H1 (cell line): ENCODE measurements around the gene KPNA1. TPM values are rescaled to one million over a fixed set of nuclear protein-coding genes. Genes with fewer than 3 reads are reported as not detected.

Experiments
- CTCF ChIA-PET: fragments of 300-600 bp; sonication (Branson Sonifier 250); formaldehyde crosslinking; loops from one replicate; lab custom pipeline; 2021; ENCODE audit not compliant: partially characterized antibody; lab: Charles Lee
- POLR2A ChIA-PET: fragments of 300-600 bp; sonication (Branson Sonifier 250); formaldehyde crosslinking; loops from one replicate; lab custom pipeline; 2021; ENCODE audit warnings: inconsistent platforms; ENCODE audit not compliant: partially characterized antibody; lab: Charles Lee
- DNase-seq, 2 experiments: peaks; one replicate each; pipeline versions ENCODE4 v3.0.0 to v3.0.0-alpha.2; 2010 to 2022; ENCODE audit warnings: low spot score in 2 of 2, low read depth in 1 of 2, mixed read lengths in 1 of 2
- FAIRE-seq: peaks from 2 replicates; lab custom pipeline; 2011; peaks lifted over from hg19 to GRCh38; lab: Jason Lieb, UNC
- H2AFZ ChIP-seq: 2 replicates; pipeline ENCODE4 v1.8.1; 2012; ENCODE audit warnings: low read length, inconsistent platforms
- H2AK5ac ChIP-seq: 2 replicates; pipeline ENCODE4 v1.6.1; 2013; ENCODE audit warnings: low read depth, low read length
- H2BK120ac ChIP-seq: replicated peaks from 2 replicates; pipeline ENCODE3; 2013; ENCODE audit warnings: low read depth, low read length, inconsistent platforms
- H2BK12ac ChIP-seq: 2 replicates; pipeline ENCODE4 v1.6.1; 2013; ENCODE audit warnings: low read depth, low read length
- H2BK15ac ChIP-seq: 2 replicates; pipeline ENCODE4 v1.6.1; 2013; ENCODE audit warnings: low read length
- H2BK20ac ChIP-seq: 2 replicates; pipeline ENCODE4 v1.6.1; 2013; ENCODE audit warnings: low read length
- H2BK5ac ChIP-seq: 2 replicates; pipeline ENCODE4 v1.6.1; 2013; ENCODE audit warnings: low read depth, low read length
- H3K14ac ChIP-seq: 2 replicates; pipeline ENCODE4 v1.6.1; 2013; ENCODE audit warnings: inconsistent platforms; ENCODE audit not compliant: insufficient read length
- H3K18ac ChIP-seq: 2 replicates; pipeline ENCODE4 v1.6.1; 2013; ENCODE audit warnings: low read length; ENCODE audit errors: extremely low read depth
- H3K23ac ChIP-seq: 2 replicates; pipeline ENCODE4 v1.6.1; 2013; ENCODE audit warnings: inconsistent platforms; ENCODE audit not compliant: insufficient read length
- H3K23me2 ChIP-seq: 2 replicates; pipeline ENCODE4 v1.6.1; 2013; ENCODE audit warnings: low read depth, low read length
- H3K27ac ChIP-seq: 2 replicates; pipeline ENCODE4 v1.6.1; 2011; ENCODE audit warnings: low read depth, low read length, inconsistent platforms
- H3K27me3 ChIP-seq, 4 experiments: replicated peaks in 1 of 4; 1 replicate in 1 of 4; 2 replicates in 3 of 4; pipeline versions ENCODE4 v1.6.1 to v1.8.1; 2011 to 2013; ENCODE audit warnings: low read length in 3 of 4, mild to moderate bottlenecking in 3 of 4, inconsistent platforms in 2 of 4, mixed read lengths in 2 of 4, moderate library complexity in 1 of 4; ENCODE audit not compliant: control insufficient read depth in 3 of 4, insufficient read depth in 3 of 4; ENCODE audit errors: extremely low read depth in 1 of 4
- H3K36me3 ChIP-seq, 4 experiments: 2 replicates each; pipeline versions ENCODE4 v1.6.1 to v1.8.1; 2011 to 2013; ENCODE audit warnings: mild to moderate bottlenecking in 4 of 4, low read length in 3 of 4, moderate library complexity in 2 of 4, control low read depth in 1 of 4, inconsistent platforms in 1 of 4; ENCODE audit not compliant: insufficient read depth in 4 of 4, control insufficient read depth in 2 of 4
- H3K4ac ChIP-seq: replicated peaks from 2 replicates; pipeline ENCODE3; 2013; ENCODE audit warnings: low read length, low read depth, mixed read lengths, inconsistent platforms; ENCODE audit not compliant: insufficient read length
- H3K4me1 ChIP-seq, 4 experiments: replicated peaks in 1 of 4; 1 replicate in 1 of 4; 2 replicates in 3 of 4; pipeline versions ENCODE4 v1.6.1 to v1.8.1; 2011 to 2013; ENCODE audit warnings: low read length in 3 of 4, inconsistent platforms in 2 of 4, mixed read lengths in 1 of 4; ENCODE audit not compliant: insufficient read depth in 4 of 4, control insufficient read depth in 3 of 4
- H3K4me2 ChIP-seq, 2 experiments: 2 replicates each; pipeline versions ENCODE4 v1.6.1 to v1.8.1; 2011 to 2013; ENCODE audit warnings: low read depth in 2 of 2, low read length in 2 of 2, control low read depth in 1 of 2, inconsistent platforms in 1 of 2, mild to moderate bottlenecking in 1 of 2; ENCODE audit not compliant: insufficient read depth in 1 of 2
- H3K4me3 ChIP-seq, 4 experiments: fragments of 200-600, 300-600 bp in 1 of 4; sonication (generic), shearing (Covaris generic), sonication (Bioruptor Twin) in 1 of 4; 2 replicates each; pipeline versions ENCODE4 v1.5.1 to v1.8.1; 2011 to 2016; ENCODE audit warnings: low read length in 4 of 4, low read depth in 3 of 4, control low read depth in 2 of 4, inconsistent platforms in 2 of 4, mild to moderate bottlenecking in 2 of 4, mixed read lengths in 1 of 4, moderate library complexity in 1 of 4; ENCODE audit not compliant: insufficient read depth in 2 of 4; ENCODE audit errors: extremely low read depth in 1 of 4
- H3K56ac ChIP-seq: replicated peaks from 2 replicates; pipeline ENCODE3; 2013; ENCODE audit warnings: low read depth, mild to moderate bottlenecking, mixed read lengths, low read length, inconsistent platforms; ENCODE audit not compliant: insufficient read length
- H3K79me1 ChIP-seq: 2 replicates; pipeline ENCODE4 v1.6.1; 2013; ENCODE audit warnings: low read depth, low read length, control low read depth
- H3K79me2 ChIP-seq, 2 experiments: 2 replicates each; pipeline versions ENCODE4 v1.6.1 to v1.8.1; 2012 to 2013; ENCODE audit warnings: low read length in 2 of 2, mild to moderate bottlenecking in 2 of 2, inconsistent platforms in 1 of 2; ENCODE audit not compliant: insufficient read depth in 2 of 2, control insufficient read depth in 1 of 2
- H3K9ac ChIP-seq, 4 experiments: replicated peaks in 1 of 4; 1 replicate in 1 of 4; 2 replicates in 3 of 4; pipeline versions ENCODE4 v1.6.1 to v1.8.1; 2011 to 2013; ENCODE audit warnings: low read depth in 3 of 4, low read length in 3 of 4, control low read depth in 2 of 4, mild to moderate bottlenecking in 2 of 4, moderate library complexity in 2 of 4, inconsistent platforms in 1 of 4; ENCODE audit errors: extremely low read depth in 1 of 4
- H3K9me3 ChIP-seq, 2 experiments: 2 replicates each; pipeline versions ENCODE4 v1.6.1 to v1.8.1; 2012 to 2013; ENCODE audit warnings: mild to moderate bottlenecking in 2 of 2, moderate library complexity in 2 of 2, control low read depth in 1 of 2, inconsistent platforms in 1 of 2, low read depth in 1 of 2, low read length in 1 of 2, mixed read lengths in 1 of 2; ENCODE audit not compliant: insufficient read depth in 2 of 2
- H4K20me1 ChIP-seq, 2 experiments: replicated peaks in 1 of 2; 2 replicates each; pipeline versions ENCODE3 to v1.8.1; 2011 to 2013; ENCODE audit warnings: inconsistent platforms in 2 of 2, low read length in 2 of 2, mild to moderate bottlenecking in 1 of 2; ENCODE audit not compliant: insufficient read depth in 2 of 2, control insufficient read depth in 1 of 2
- H4K5ac ChIP-seq: 2 replicates; pipeline ENCODE4 v1.6.1; 2013; ENCODE audit warnings: low read length, low read depth, mixed read lengths, inconsistent platforms; ENCODE audit not compliant: insufficient read length
- H4K8ac ChIP-seq: 2 replicates; pipeline ENCODE4 v1.8.0; 2013; ENCODE audit warnings: mild to moderate bottlenecking, moderate library complexity, low read length, inconsistent platforms; ENCODE audit not compliant: insufficient read depth; ENCODE audit errors: extremely low read depth
- H4K91ac ChIP-seq: replicated peaks from 2 replicates; pipeline ENCODE3; 2013; ENCODE audit warnings: low read length, mixed read lengths, inconsistent platforms; ENCODE audit not compliant: insufficient read length
- ATF3 ChIP-seq: IDR thresholded peaks from 2 replicates; pipeline ENCODE4 v1.6.1; 2011; ENCODE audit warnings: low read depth, mild to moderate bottlenecking, low read length; ENCODE audit not compliant: insufficient read depth
- NRF1 ChIP-seq: IDR thresholded peaks from 2 replicates; pipeline ENCODE4 v1.6.1; 2011; ENCODE audit warnings: mild to moderate bottlenecking, low read depth, low read length, improper control_type of control experiment
- POU5F1 ChIP-seq: IDR thresholded peaks from 2 replicates; pipeline ENCODE4 v1.6.1; 2011; ENCODE audit warnings: low read depth, mild to moderate bottlenecking, low read length, moderate library complexity
- SP1 ChIP-seq: IDR thresholded peaks from 2 replicates; pipeline ENCODE4 v1.6.1; 2011; ENCODE audit warnings: low read depth, low read length
- WGBS, 2 experiments: shearing (Covaris generic) in 1 of 2; methylation state at CpG; one replicate each; pipeline versions ENCODE4 v1.1.6 to v1.1.7; 2013 to 2015; ENCODE audit warnings: low lambda C conversion rate in 2 of 2, mixed read lengths in 2 of 2, inconsistent platforms in 1 of 2, low coverage in 1 of 2, missing lambda C conversion rate in 1 of 2; ENCODE audit not compliant: insufficient replicate concordance in 2 of 2, insufficient coverage in 1 of 2, insufficient read length in 1 of 2; ENCODE audit errors: extremely low coverage in 1 of 2, missing lambda C conversion rate in 1 of 2; 5-methylcytosine and 5-hydroxymethylcytosine counted together
- polyA plus RNA-seq, 7 experiments: library from polyadenylated mRNA; depleted of rRNA in 3 of 7; stranded (reverse) in 5 of 7; unstranded in 2 of 7; fragments of >200 nt in 5 of 7; fragments of 200-250 nt in 2 of 7; gene quantifications; 1 replicate in 5 of 7; 2 replicates in 1 of 7; 4 replicates in 1 of 7; pipeline versions ENCODE4 v1.2.1 to v1.2.3, GENCODE V29; 2011 to 2013; ENCODE audit warnings: missing spikeins in 2 of 7, mixed read lengths in 2 of 7
- total RNA-seq: library from RNA; stranded (reverse); fragmentation: NEBNext Ultra II Directional; extraction: Animal tissue kit (Norgen Biotek cat#: 25700); gene quantifications from 2 replicates; pipeline ENCODE4 v1.2.1, GENCODE V29; 2021

The KPNA1 gene
- total and polyA plus RNA-seq, 2 of the 8 experiments (the other 6 are each of a cell fraction or from before 2014, with no cell fraction given), result 14.8 to 63.0 TPM

GRCh38 chr3:122395582-122395981 is 119.2 kb downstream of the KPNA1 start:
- no peak for FAIRE-seq
- peaks cover 0 to 2% of the 10 kb centered on the region in 2 experiments for H4K20me1 ChIP-seq
- H3K79me2 ChIP-seq, result 0 out of 4 replicates have a peak, but pooled peaks cover 0 to 2% of the 10 kb centered on the region in 2 experiments
- no peaks in the 10 kb centered on the region for H3K27me3 ChIP-seq
- DNase-seq, result no peak
- no peak overlapping the region for H2BK12ac ChIP-seq
- H3K23ac ChIP-seq, result no peak overlapping the region
- no peaks in the 10 kb centered on the region for H3K23me2 ChIP-seq
- no peak overlapping the region for H2AFZ ChIP-seq
- no peak overlapping the region for H3K56ac ChIP-seq
- H2BK5ac ChIP-seq, result no peak overlapping the region
- no peak overlapping the region for H4K91ac ChIP-seq
- CTCF ChIA-PET, result no interaction called here
- H3K18ac ChIP-seq, result no peak overlapping the region
- H3K9ac ChIP-seq, result no peak overlapping the region
- H4K8ac ChIP-seq, result no peak overlapping the region
- H3K4me2 ChIP-seq, result no peak overlapping the region
- H2AK5ac ChIP-seq, result no peak overlapping the region
- H3K79me1 ChIP-seq, result peaks cover under 1% of the 10 kb centered on the region; the same call in 1 of the 2 replicates
- H2BK15ac ChIP-seq, result no peak overlapping the region
- no peak overlapping the region for H2BK20ac ChIP-seq
- no peak overlapping the region for H3K27ac ChIP-seq
- no peak overlapping the region for H3K14ac ChIP-seq
- POLR2A ChIA-PET, result no interaction called here
- TF ChIP-seq ATF3 (no peak), NRF1 (no peak), SP1 (no peak), POU5F1 (no peak)
- TF ChIP-seq, all 59 proteins: peak for 0
- no peak overlapping the region for H4K5ac ChIP-seq
- no peaks in the 10 kb centered on the region for H3K4me1 ChIP-seq
- WGBS, 2 experiments, result 66% methylated on average over 3 of the region's 3 CpGs; no CpG with 5 or more reads in 1 of the 2 experiments
- H3K9me3 ChIP-seq, result no peaks in the 10 kb centered on the region
- no peak overlapping the region for H2BK120ac ChIP-seq
- no peak overlapping the region for H3K4me3 ChIP-seq
- H3K4ac ChIP-seq, result no peak overlapping the region
- H3K36me3 ChIP-seq, result no peaks in the 10 kb centered on the region; a peak in 2 of 8 replicates
